SJCRH30 (cell line): ENCODE measurements around the gene APOF. TPM values are rescaled to one million over a fixed set of nuclear protein-coding genes. Genes with fewer than 3 reads are reported as not detected.
"Not testable (repeated sequence)": the region's sequence is repeated elsewhere in the genome, so short reads cannot be mapped to it uniquely, and the experiment has no call there.

Experiments used
- DNase-seq, 2 experiments: peaks; one replicate each; pipeline ENCODE4 v3.0.0-alpha.2; 2015 to 2020
- H3K27ac ChIP-seq: fragments of 250-450 bp; sonication (Bioruptor Pico); 2 replicates; pipeline ENCODE4 v1.5.1; 2020; ENCODE audit warnings: mild to moderate bottlenecking, moderate library complexity
- H3K27me3 ChIP-seq: fragments of 250-450 bp; sonication (Bioruptor Pico); 2 replicates; pipeline ENCODE4 v1.5.1; 2020; ENCODE audit warnings: mild to moderate bottlenecking, moderate library complexity
- H3K36me3 ChIP-seq: fragments of 250-450 bp; sonication (Bioruptor Pico); 2 replicates; pipeline ENCODE4 v1.5.1; 2020; ENCODE audit warnings: mild to moderate bottlenecking, moderate library complexity
- H3K4me1 ChIP-seq: fragments of 250-450 bp; sonication (Bioruptor Pico); 2 replicates; pipeline ENCODE4 v1.5.1; 2020; ENCODE audit warnings: mild to moderate bottlenecking, moderate library complexity
- H3K4me3 ChIP-seq: fragments of 250-450 bp; sonication (Bioruptor Pico); 2 replicates; pipeline ENCODE4 v1.5.1; 2020; ENCODE audit warnings: mild to moderate bottlenecking, moderate library complexity
- H3K9me3 ChIP-seq: fragments of 250-450 bp; sonication (Bioruptor Pico); replicated peaks from 2 replicates; pipeline ENCODE4 v1.5.1; 2020; ENCODE audit warnings: mild to moderate bottlenecking, moderate library complexity
- total RNA-seq: library from RNA; depleted of rRNA; stranded (reverse); fragments of >200 nt; shearing (Covaris generic); gene quantifications from 2 replicates; pipeline ENCODE4 v1.2.3, GENCODE V29; 2014; rRNA removed

The APOF gene, protein sequence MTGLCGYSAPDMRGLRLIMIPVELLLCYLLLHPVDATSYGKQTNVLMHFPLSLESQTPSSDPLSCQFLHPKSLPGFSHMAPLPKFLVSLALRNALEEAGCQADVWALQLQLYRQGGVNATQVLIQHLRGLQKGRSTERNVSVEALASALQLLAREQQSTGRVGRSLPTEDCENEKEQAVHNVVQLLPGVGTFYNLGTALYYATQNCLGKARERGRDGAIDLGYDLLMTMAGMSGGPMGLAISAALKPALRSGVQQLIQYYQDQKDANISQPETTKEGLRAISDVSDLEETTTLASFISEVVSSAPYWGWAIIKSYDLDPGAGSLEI
- total RNA-seq = not detected in 2 replicates

DNA sequence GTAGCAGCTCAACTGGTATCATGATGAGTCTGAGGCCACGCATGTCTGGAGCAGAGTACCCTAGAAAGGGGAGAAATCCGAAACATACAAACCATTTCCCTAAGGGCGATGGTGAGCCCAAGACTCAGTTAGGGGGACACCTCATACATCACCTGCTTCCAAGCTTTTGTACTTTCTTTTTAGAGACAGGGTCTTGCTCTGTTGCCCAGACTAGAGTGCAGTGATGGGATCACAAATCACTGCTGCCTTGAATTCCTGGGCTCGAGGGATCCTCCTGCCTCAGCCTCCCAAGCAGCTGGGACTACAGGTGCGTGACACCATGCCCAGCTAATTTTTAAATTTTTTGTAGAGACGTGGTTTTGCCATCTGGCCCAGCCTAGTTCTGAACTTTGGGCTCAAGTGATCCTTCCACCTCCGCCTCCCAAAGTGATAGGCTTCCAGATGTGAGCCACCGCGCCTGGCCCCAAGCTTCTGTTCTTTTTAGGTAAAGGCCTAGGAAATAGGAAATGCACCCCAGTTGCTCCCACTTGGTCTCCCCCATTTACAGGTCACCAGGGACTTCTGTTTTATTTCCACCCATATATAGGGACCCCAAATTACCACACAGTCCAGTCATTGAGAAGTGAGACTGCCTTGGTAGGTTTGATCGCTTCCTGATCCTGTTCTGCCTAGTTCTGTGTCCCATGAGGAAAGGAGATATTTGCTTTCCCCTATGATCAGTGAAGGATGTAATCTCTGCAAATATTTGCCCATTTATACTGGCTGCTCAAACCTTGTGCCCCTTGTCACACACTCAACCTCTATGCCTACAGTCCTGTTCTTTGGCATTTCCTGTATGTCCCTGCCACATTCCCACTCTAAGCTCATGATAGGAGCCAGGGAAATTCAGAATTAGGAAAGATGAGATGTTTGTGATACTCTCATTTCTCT lies at the start of gene APOF:
Gene APOF, minus strand, starts transcription at position 728 of the 930 bp plus-strand sequence. Its CDS starts 112 bp downstream, at position 616.
- Histone ChIP-seq H3K36me3 (no peaks in the 10 kb centered on the region), H3K4me3 (no peak within 1 kb of the TSS), H3K27me3 (no peaks in the 10 kb centered on the region), H3K27ac (no peak within 1 kb of the TSS), H3K4me1 (peaks cover 5% of the 10 kb centered on the region; the same call in 1 of the 2 replicates), H3K9me3 (no peaks in the 10 kb centered on the region)
- no peak for DNase-seq

DNA sequence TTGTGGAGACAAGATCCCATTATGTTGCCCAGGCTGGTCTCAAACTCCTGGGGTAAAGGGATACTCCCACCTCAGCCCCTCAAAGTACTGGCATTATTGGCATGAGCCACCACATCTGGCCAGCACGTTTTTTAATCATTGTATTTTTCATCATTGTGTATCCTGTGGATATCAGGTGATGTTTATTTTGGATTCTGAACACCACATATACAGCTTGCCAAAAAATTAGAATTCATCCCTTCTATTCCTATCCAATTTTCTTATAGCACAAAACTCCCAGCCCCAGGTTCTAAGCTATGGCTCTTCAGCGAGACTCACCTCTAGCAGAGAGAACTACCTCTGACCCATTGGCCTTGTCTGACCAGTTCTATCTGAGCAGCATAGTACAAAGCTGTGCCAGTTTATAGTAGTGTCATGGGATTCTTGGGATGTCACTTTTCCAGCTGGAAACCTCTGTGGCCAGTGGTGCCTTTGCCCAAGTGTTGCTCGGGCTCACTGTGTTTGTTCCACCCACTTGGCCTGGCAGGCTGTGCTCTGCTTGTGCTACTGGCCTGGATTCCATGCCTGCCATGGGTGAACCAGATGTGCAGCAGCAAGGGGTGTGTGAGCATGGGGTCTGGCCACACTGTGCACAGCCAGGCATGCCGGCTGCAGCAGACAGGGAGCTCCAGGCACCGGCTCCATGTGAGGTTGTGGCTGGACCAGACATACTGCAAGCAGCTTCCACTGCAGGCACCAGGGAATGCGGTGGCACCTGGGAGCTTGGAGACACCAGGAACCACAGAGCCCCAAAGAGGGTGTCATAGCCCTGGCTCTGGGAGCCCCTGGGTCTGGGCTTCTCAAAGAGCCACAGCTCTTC lies 49.4 kb upstream of the APOF start:
- H3K36me3 ChIP-seq = no peaks in the 10 kb centered on the region
- H3K4me1 ChIP-seq = no peaks in the 10 kb centered on the region
- no peak overlapping the region for H3K4me3 ChIP-seq
- DNase-seq = no peak
- no peaks in the 10 kb centered on the region for H3K9me3 ChIP-seq
- no peak overlapping the region for H3K27ac ChIP-seq
- H3K27me3 ChIP-seq = no peaks in the 10 kb centered on the region

DNA sequence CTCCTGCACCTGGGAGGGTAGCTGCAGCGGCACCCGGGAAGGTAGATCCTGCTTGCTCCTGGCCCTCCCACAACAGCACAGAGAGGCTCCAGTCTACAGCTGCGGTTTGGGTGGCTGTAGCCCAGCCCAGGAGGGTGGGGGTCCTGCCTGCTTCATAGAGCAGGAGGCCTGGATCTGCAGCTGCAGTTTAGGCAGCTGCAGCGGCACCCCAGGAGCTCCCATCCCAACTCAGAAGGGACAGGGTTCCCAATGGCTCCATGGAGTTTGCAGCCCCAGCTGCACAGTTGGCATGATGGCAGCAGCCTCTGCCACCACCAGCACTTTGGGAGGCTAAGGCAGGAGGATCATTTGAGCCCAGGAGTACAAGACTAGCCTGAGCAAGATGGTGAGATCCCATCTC lies 48.1 kb upstream of the APOF start:
- Histone ChIP-seq H3K9me3 (no peaks in the 10 kb centered on the region), H3K27ac (no peak overlapping the region), H3K36me3 (no peaks in the 10 kb centered on the region), H3K4me3 (no peak overlapping the region), H3K27me3 (no peaks in the 10 kb centered on the region), H3K4me1 (no peaks in the 10 kb centered on the region)
- no peak for DNase-seq

DNA sequence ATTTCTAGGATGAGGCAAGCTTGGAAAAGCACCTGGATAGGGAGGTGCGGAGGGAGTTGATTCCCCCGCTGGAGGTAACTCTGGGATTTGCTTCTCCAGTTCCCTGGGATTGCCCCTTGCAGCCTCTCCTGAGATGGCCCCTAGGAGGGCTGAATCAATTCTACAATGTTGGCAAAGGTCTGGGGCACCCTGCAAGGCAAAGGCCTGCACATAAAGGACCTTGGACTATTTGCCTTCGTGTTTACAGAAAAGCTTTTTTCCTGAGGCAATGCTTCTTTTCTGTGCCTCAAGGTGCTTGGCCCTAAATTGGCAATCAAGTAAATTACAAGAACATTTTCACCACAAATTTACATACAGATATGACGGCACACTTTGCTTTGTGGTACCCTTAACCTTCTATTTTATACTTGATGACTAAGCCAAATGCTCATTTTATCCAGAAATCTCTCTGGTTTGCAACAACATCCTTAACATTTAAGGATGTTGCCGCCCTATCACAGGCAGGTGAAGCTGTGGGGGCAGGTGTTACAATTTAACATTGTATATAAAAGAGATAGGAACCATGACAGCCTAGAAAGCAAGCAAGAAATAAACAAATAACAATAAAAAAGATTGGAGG lies 46.3 kb upstream of the APOF start:
- Histone ChIP-seq H3K4me1 (no peaks in the 10 kb centered on the region), H3K36me3 (no peaks in the 10 kb centered on the region), H3K4me3 (no peak overlapping the region), H3K27ac (no peak overlapping the region), H3K9me3 (no peaks in the 10 kb centered on the region), H3K27me3 (no peaks in the 10 kb centered on the region)
- no peak for DNase-seq

DNA sequence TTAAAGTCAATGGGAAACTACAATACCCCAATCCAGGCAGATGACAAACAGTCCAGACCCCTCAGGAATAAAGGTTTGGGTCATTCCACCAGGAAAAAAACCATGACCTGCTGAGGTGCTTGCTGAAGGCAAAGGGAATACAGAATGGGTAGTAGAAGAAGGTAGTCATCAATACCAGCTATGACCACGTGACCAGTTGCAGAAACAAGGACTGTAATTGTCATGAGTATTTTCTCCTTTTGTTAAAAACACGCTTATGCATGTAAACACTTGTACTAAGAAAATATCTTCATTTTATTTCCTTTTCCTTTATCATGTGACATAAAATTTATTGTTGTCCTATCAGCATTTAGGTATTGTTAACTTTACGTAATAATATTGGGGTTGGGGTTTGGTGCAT lies 41.6 kb upstream of the APOF start:
- DNase-seq, H3K27me3 ChIP-seq, H3K36me3 ChIP-seq, H3K4me3 ChIP-seq, H3K9me3 ChIP-seq, H3K4me1 ChIP-seq, H3K27ac ChIP-seq: not testable (repeated sequence)

DNA sequence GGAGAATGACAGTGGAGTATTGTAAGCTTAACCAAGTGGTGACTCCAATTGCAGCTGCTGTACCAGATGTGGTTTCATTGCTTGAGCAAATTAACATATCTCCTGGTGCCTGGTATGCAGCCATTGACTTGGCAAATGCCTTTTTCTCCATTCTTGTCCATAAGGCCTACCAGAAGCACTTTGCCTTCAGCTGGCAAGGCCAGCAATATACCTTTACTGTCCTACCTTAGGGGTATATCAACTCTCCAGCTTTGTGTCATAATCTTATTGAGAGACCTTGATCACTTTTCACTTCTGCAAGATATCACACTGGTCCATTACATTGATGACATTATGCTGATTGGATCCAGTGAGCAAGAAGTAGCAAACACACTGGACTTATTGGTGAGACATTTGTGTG lies 39.0 kb upstream of the APOF start:
- H3K4me1 ChIP-seq, H3K27me3 ChIP-seq, H3K36me3 ChIP-seq, DNase-seq, H3K27ac ChIP-seq, H3K4me3 ChIP-seq, H3K9me3 ChIP-seq: not testable (repeated sequence)

DNA sequence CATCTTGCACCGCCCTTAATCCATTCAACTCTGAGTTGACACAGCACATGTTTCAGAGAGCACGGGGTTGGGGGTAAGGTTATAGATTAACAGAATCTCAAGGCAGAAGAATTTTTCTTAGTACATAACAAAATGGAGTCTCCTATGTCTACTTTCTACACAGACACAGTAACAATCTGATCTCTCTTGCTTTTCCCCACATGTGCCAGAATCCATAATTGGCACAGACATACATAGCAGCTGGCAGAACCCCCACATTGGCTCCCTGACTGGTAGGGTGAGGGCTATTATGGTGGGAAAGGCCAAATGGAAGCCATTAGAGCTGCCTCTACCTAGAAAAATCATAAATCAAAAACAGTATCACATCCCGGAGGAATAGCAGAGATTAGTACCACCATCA lies 38.5 kb upstream of the APOF start:
- not testable (repeated sequence) for H3K27me3 ChIP-seq, DNase-seq, H3K4me3 ChIP-seq, H3K27ac ChIP-seq, H3K36me3 ChIP-seq, H3K9me3 ChIP-seq, H3K4me1 ChIP-seq

DNA sequence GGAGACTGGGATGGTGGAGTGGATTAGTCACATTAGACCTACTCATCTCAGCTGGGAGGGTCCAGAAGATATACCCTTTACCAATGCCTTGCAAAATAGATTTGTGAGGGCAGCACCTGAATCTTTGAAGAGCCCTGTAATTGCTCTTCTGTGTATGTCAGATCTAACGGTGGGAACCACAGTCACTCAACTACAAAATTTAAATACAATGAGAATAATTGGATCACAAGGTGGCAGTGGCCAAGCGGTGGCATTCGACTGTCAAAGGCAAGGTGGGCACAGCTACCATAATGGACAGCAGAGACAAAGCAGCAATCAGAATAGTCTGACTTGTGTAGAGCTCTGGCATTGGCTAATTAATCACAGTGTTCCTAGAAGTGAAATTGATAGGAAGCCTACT lies 36.8 kb upstream of the APOF start:
- not testable (repeated sequence) for H3K4me1 ChIP-seq, DNase-seq, H3K27me3 ChIP-seq, H3K9me3 ChIP-seq, H3K4me3 ChIP-seq, H3K27ac ChIP-seq, H3K36me3 ChIP-seq

DNA sequence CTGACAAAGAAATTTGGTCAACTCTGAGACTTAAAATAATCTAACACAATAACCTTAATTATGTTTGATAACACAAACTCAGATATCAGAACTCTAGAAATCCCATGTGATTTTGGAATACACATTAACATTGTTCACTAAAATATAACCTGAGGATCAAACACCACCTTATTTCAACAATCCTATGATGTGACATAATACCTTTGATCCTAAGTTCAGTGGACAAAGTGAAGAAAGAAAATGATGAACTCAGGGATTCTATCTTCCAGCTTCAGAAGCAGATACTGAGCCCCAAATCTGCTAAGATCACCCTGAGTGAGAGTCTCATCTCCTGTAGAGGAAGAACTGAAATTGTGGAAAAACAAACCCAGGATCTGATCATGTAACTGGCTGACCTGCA lies 35.7 kb upstream of the APOF start:
- H3K27me3 ChIP-seq = no peaks in the 10 kb centered on the region
- no peak overlapping the region for H3K27ac ChIP-seq

DNA sequence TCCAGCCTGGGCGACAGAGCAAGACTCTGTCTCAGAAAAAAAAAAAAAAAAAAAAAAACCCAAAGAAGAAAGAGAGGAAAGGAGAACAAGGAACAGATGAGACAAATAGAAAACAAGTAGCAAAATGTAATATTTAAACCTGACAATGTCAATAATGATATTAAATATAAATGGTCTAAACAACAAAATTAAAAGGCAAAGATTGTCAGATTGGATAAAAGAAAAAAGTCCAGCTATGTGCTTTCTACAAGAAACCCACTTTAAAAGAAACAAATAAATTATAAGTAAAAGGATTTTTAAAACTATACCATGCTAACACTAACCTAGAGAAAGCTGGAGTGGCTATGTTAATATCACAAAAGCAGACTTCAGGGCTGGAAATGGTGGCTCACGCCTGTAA lies 29.7 kb upstream of the APOF start:
- H3K27ac ChIP-seq = no peak overlapping the region
- DNase-seq = no peak

More for the DNA sequence above, 35.7 kb upstream of the APOF start:
- peaks cover 7% of the 10 kb centered on the region; the same call in 1 of the 2 replicates for H3K9me3 ChIP-seq
- H3K4me3 ChIP-seq = no peak overlapping the region
- H3K36me3 ChIP-seq = no peaks in the 10 kb centered on the region
- DNase-seq = no peak
- H3K4me1 ChIP-seq = no peaks in the 10 kb centered on the region

DNA sequence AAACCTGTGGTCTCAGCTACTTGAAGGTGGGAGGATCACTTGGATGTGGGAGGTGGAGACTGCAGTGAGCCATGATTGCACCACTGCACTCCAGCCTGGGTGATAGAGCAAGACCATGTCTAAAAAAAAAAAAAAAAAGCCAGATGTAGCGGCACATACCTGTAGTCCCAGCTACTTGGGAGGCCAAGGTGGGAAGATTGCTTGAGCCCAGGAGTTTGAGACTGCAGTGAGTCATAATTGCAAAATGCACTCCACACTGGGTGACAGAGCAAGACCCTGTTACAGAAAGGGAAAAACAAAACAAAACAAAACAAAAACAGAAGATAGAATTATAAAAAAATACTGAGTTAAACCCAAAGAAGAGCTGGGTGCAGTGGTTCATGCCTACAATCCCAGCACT lies 29.1 kb upstream of the APOF start:
- Histone ChIP-seq H3K36me3 (no peaks in the 10 kb centered on the region), H3K27ac (no peak overlapping the region), H3K27me3 (no peaks in the 10 kb centered on the region), H3K4me3 (no peak overlapping the region), H3K4me1 (peaks cover 6% of the 10 kb centered on the region; the same call in 1 of the 2 replicates), H3K9me3 (no peaks in the 10 kb centered on the region)
- no peak for DNase-seq

More for the DNA sequence above, 29.7 kb upstream of the APOF start:
- Histone ChIP-seq H3K4me3 (no peak overlapping the region), H3K27me3 (no peaks in the 10 kb centered on the region), H3K4me1 (peaks cover 3% of the 10 kb centered on the region; the same call in 1 of the 2 replicates), H3K9me3 (no peaks in the 10 kb centered on the region), H3K36me3 (no peaks in the 10 kb centered on the region)

DNA sequence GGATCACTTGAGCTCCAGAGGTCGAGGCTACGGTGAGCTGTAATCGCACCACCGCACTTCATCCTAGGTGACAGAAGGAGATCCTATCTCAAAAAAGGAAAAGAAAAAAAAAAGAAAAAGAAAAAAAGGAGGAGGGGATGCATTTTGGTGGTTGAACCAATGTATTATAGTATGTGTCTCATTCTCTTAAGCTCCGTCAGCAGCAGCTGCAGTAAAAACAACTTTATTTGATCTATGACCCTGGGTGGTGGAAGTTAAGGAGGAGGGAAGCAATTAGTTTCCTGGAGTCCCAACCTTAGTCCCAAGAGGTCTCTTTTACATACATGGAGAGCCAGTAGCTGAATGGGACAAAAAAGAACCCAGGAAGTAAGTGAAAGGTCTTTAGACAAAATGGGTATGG lies 26.8 kb upstream of the APOF start:
- H3K36me3 ChIP-seq = no peaks in the 10 kb centered on the region
- H3K27ac ChIP-seq = no peak overlapping the region
- no peak overlapping the region for H3K4me3 ChIP-seq
- DNase-seq = peak in 1 of 2 experiments; percentile 16
- H3K9me3 ChIP-seq = no peaks in the 10 kb centered on the region
- peaks cover 6% of the 10 kb centered on the region; the same call in 1 of the 2 replicates for H3K4me1 ChIP-seq
- H3K27me3 ChIP-seq = no peaks in the 10 kb centered on the region

DNA sequence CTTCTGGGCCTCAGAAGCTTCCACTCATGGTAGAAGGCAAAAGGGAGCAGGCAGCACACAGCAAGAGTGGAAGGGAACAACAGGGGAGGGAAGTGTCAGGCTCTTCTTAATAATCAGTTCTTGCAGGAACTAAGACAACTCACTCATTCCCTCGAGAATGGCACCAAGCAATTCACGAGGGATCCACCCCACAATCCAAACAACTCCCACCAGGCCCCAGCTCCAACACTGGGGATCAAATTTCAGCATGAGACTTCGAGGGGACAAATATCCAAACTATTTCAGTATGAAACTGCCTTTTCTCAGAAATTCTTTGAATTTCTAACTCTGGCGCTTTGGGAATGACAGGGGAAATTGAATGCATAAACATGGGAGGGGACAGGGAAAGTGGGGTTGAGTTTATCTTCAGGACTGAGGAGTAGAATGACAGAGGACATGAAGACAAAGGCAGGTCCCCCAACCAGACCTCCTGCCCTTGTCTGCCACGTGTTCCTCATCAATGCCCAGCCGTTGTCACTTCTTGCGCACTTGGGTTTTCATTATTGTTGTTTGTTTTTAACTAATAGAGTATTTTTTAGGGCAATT lies 24.6 kb upstream of the APOF start:
- H3K27me3 ChIP-seq = no peaks in the 10 kb centered on the region
- H3K27ac ChIP-seq = no peak overlapping the region
- H3K4me1 ChIP-seq = peaks cover 6% of the 10 kb centered on the region; the same call in 1 of the 2 replicates
- no peak overlapping the region for H3K4me3 ChIP-seq
- H3K36me3 ChIP-seq = no peaks in the 10 kb centered on the region
- DNase-seq = peak in 1 of 2 experiments; percentile 18
- H3K9me3 ChIP-seq = no peaks in the 10 kb centered on the region

DNA sequence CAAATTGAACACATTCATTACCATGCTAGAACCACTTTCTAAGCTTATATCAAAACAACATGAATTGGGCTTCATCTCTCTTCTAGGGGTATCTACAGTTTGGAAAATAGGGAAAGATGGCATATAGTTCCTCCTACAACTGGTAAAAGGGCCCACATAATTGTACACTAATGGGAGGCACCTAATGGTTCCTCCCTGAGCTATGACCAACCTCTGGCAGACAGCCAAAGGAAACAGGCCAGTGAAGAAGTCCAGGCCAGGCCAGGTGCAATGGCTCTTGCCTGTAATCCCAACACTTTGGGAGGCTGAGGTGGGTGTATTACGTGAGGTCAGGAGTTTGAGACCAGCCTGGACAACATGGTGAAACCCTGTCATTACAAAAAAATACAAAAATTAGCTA lies 23.2 kb upstream of the APOF start:
- H3K4me1 ChIP-seq = peaks cover 6% of the 10 kb centered on the region; the same call in 1 of the 2 replicates
- no peak overlapping the region for H3K4me3 ChIP-seq
- H3K36me3 ChIP-seq = no peaks in the 10 kb centered on the region
- H3K27ac ChIP-seq = no peak overlapping the region
- peak; percentile 13 to 41 for DNase-seq
- H3K27me3 ChIP-seq = no peaks in the 10 kb centered on the region
- no peaks in the 10 kb centered on the region for H3K9me3 ChIP-seq
